DOHH2 (cell line): ENCODE measurements around the gene PLCB4.

Experiments
- H3F3A ChIP-seq: fragments of 200-600 bp; sonication (generic), shearing (Covaris generic); 2 replicates; pipeline ENCODE4 v1.6.0; 2016; ENCODE audit warnings: antibody characterized with exemption, mild to moderate bottlenecking; ENCODE audit not compliant: control insufficient read depth, insufficient read depth
- H3K27ac ChIP-seq: fragments of 200-600 bp; sonication (generic); 2 replicates; pipeline ENCODE4 v1.5.1; 2014; ENCODE audit warnings: low read depth, mild to moderate bottlenecking, low read length, moderate library complexity
- H3K27me3 ChIP-seq: fragments of 200-600 bp; sonication (generic); 2 replicates; pipeline ENCODE4 v1.6.1; 2014; ENCODE audit warnings: mild to moderate bottlenecking, low read length, mixed read lengths; ENCODE audit not compliant: control insufficient read depth
- H3K36me3 ChIP-seq: fragments of 200-600 bp; sonication (generic); 2 replicates; pipeline ENCODE4 v1.6.1; 2014; ENCODE audit warnings: mild to moderate bottlenecking, low read length, moderate library complexity, mixed read lengths; ENCODE audit not compliant: control insufficient read depth
- H3K4me1 ChIP-seq: fragments of 200-600 bp; sonication (generic); 2 replicates; pipeline ENCODE4 v1.6.1; 2014; ENCODE audit warnings: mild to moderate bottlenecking, low read length, mixed read lengths; ENCODE audit not compliant: control insufficient read depth
- H3K4me2 ChIP-seq: fragments of 200-600 bp; sonication (generic); 2 replicates; pipeline ENCODE4 v1.6.0; 2014; ENCODE audit warnings: mild to moderate bottlenecking, low read length, moderate library complexity
- H3K4me3 ChIP-seq: fragments of 200-600 bp; sonication (generic); 2 replicates; pipeline ENCODE4 v1.5.1; 2014; ENCODE audit warnings: mild to moderate bottlenecking, low read length, mixed read lengths
- H3K79me2 ChIP-seq: fragments of 200-600 bp; sonication (generic); 2 replicates; pipeline ENCODE4 v1.6.1; 2014; ENCODE audit warnings: mild to moderate bottlenecking, low read length, mixed read lengths; ENCODE audit not compliant: control insufficient read depth
- H3K9me2 ChIP-seq: fragments of 200-600 bp; sonication (generic); replicated peaks from 2 replicates; pipeline ENCODE4 v1.6.1; 2014; ENCODE audit warnings: mild to moderate bottlenecking, low read length, mixed read lengths; ENCODE audit not compliant: control insufficient read depth
- H3K9me3 ChIP-seq: fragments of 200-600 bp; sonication (generic); 2 replicates; pipeline ENCODE4 v1.6.1; 2014; ENCODE audit warnings: antibody characterized with exemption, low read length, mixed read lengths; ENCODE audit not compliant: control insufficient read depth, insufficient read depth
- H4K20me1 ChIP-seq: fragments of 200-600 bp; sonication (generic); 2 replicates; pipeline ENCODE4 v1.6.0; 2014; ENCODE audit warnings: low read depth, mild to moderate bottlenecking, antibody characterized with exemption, low read length, moderate library complexity; ENCODE audit not compliant: control insufficient read depth, insufficient read depth
- EZH2phosphoT487 ChIP-seq: fragments of 200-600 bp; sonication (generic); IDR thresholded peaks from 2 replicates; pipeline ENCODE4 v1.6.1; 2017; ENCODE audit warnings: borderline replicate concordance, mild to moderate bottlenecking, antibody characterized with exemption, low read length, moderate library complexity, mixed read lengths
- TF ChIP-seq, protein P1 (sequence below): fragments of 200-600 bp; sonication (generic); IDR thresholded peaks from one replicate; pipeline ENCODE4 v1.5.1; 2014; ENCODE audit warnings: antibody characterized with exemption, mild to moderate bottlenecking, low read depth, low read length; ENCODE audit not compliant: poor library complexity, severe bottlenecking

The PLCB4 gene

DNA sequence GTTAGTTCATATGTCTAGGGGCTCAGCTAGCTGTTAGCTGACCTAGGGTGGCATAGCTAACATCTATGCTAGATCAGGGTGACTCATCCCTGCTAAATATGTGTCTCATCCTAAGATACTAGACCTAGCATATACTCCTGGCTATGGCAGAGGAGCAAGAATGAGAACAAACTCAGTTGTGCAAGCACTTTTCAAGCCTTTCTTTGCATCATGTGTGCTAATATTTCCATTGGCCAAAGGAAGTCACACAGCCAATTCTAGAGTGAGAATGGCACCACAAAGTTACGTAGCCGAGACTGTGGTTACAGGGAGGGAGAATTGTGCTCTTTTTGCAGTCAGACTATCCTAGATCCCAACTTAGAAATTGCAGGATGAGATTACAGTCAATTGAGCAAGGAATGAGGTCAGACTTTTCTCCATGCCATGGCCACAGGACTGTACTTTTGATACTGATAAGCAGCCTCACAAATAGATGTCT, 78.7 kb downstream of the PLCB4 start:
- no peak overlapping the region for H3K4me2 ChIP-seq
- H3K4me1 ChIP-seq, result no peaks in the 10 kb centered on the region
- H3K27me3 ChIP-seq, result no peaks in the 10 kb centered on the region
- H3K79me2 ChIP-seq, result no peaks in the 10 kb centered on the region
- no peak overlapping the region for H3K27ac ChIP-seq
- no peak overlapping the region for H3K4me3 ChIP-seq
- no peaks in the 10 kb centered on the region for H3K9me2 ChIP-seq
- no peaks in the 10 kb centered on the region for H3F3A ChIP-seq
- H3K36me3 ChIP-seq, result no peaks in the 10 kb centered on the region
- H4K20me1 ChIP-seq, result no peaks in the 10 kb centered on the region
- no peaks in the 10 kb centered on the region for H3K9me3 ChIP-seq
- no peak for TF ChIP-seq EZH2phosphoT487
- TF ChIP-seq, protein P1, sequence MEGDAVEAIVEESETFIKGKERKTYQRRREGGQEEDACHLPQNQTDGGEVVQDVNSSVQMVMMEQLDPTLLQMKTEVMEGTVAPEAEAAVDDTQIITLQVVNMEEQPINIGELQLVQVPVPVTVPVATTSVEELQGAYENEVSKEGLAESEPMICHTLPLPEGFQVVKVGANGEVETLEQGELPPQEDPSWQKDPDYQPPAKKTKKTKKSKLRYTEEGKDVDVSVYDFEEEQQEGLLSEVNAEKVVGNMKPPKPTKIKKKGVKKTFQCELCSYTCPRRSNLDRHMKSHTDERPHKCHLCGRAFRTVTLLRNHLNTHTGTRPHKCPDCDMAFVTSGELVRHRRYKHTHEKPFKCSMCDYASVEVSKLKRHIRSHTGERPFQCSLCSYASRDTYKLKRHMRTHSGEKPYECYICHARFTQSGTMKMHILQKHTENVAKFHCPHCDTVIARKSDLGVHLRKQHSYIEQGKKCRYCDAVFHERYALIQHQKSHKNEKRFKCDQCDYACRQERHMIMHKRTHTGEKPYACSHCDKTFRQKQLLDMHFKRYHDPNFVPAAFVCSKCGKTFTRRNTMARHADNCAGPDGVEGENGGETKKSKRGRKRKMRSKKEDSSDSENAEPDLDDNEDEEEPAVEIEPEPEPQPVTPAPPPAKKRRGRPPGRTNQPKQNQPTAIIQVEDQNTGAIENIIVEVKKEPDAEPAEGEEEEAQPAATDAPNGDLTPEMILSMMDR, result no peak

DNA sequence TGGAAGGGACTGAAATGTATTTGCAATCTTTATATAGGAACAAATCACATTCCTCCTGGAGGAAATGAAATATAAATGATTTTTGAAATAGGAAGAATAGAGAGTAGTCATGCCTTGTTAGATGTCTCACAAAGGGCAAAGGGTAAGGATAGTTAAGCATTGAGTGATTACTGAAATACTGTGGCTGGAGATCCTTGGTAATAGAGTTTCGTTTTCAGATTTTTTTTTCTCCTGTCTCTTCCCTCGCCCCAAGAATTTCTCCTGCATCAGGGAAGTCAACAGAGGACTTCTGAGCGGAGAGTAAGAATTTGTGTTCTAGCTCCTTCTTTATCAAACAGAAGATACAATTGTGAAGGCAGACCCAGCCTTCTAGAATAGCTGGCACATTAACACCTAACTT, 79.4 kb downstream of the PLCB4 start:
- H3K79me2 ChIP-seq, result no peaks in the 10 kb centered on the region
- H3K9me2 ChIP-seq, result no peaks in the 10 kb centered on the region
- H3K4me1 ChIP-seq, result no peaks in the 10 kb centered on the region
- H3K27ac ChIP-seq, result no peak overlapping the region
- H4K20me1 ChIP-seq, result no peaks in the 10 kb centered on the region
- no peaks in the 10 kb centered on the region for H3K36me3 ChIP-seq
- TF ChIP-seq, protein P1, result no peak
- no peak for TF ChIP-seq EZH2phosphoT487
- no peaks in the 10 kb centered on the region for H3K27me3 ChIP-seq
- no peak overlapping the region for H3K4me2 ChIP-seq
- H3K9me3 ChIP-seq, result no peaks in the 10 kb centered on the region
- H3F3A ChIP-seq, result no peaks in the 10 kb centered on the region
- no peak overlapping the region for H3K4me3 ChIP-seq

DNA sequence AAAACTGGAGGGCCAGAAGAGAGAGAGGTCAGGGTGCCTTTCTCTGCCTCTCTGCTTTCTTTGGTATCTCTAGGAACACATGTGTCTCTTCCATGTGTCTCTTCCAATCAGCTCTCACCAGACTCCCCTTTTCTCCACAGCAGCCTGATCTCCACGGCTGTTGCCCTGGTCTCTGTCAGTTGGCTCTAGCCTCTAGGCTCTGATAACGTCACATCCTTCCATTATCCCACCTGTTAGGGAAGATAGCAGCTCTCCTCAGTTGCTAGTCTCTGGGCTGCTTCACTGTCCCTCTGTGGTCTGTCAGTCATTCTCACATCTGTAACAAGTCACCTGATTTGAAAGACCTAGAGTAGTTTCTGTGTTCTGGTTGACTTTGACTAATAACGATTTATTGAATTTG, 80.2 kb downstream of the PLCB4 start:
- no peak for TF ChIP-seq EZH2phosphoT487
- TF ChIP-seq, protein P1, result no peak
- Histone ChIP-seq H3K36me3 (no peaks in the 10 kb centered on the region), H3K27me3 (no peaks in the 10 kb centered on the region), H3K27ac (no peak overlapping the region), H3K9me3 (no peaks in the 10 kb centered on the region), H3K9me2 (no peaks in the 10 kb centered on the region), H3K4me3 (no peak overlapping the region), H3K79me2 (no peaks in the 10 kb centered on the region), H4K20me1 (no peaks in the 10 kb centered on the region), H3F3A (no peaks in the 10 kb centered on the region), H3K4me1 (no peaks in the 10 kb centered on the region), H3K4me2 (no peak overlapping the region)

DNA sequence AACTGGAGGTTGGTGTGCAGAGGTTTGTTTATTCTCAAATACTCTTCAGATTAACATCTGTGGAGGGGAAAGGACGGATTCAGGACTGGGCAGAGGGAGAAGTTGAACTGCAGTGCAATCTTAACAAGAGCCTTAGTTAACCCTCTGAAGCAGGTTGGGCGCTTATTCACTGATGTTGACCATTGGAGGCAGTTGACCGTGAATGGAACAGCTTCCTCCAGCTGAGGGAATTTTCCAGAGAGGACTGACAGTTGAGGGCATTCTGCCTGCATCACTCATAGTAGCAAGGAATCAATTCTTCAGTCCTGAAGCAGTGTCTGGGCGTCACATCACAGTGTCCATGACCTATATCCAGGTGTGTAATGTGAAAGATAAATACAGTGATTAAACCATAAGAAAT, 80.9 kb downstream of the PLCB4 start:
- H3K27ac ChIP-seq, result no peak overlapping the region

More for the DNA sequence above, 80.9 kb downstream of the PLCB4 start:
- no peaks in the 10 kb centered on the region for H3K9me2 ChIP-seq
- H3K4me2 ChIP-seq, result no peak overlapping the region
- H3K27me3 ChIP-seq, result no peaks in the 10 kb centered on the region
- H4K20me1 ChIP-seq, result no peaks in the 10 kb centered on the region
- no peaks in the 10 kb centered on the region for H3K4me1 ChIP-seq
- TF ChIP-seq, protein P1, result no peak
- no peak for TF ChIP-seq EZH2phosphoT487
- H3K4me3 ChIP-seq, result no peak overlapping the region
- no peaks in the 10 kb centered on the region for H3K9me3 ChIP-seq
- H3K79me2 ChIP-seq, result no peaks in the 10 kb centered on the region
- H3K36me3 ChIP-seq, result no peaks in the 10 kb centered on the region
- H3F3A ChIP-seq, result no peaks in the 10 kb centered on the region
